Measurements from ENCODE around the gene NPIPA1.
"Not testable (repeated sequence)": the region's sequence is repeated elsewhere in the genome, so short reads cannot be mapped to it uniquely, and the experiment has no call there.

The NPIPA1 gene

GRCh38 chr16:14978908-14979307 lies 41.7 kb downstream of the NPIPA1 start:
- DNase-seq = not testable (repeated sequence)

GRCh38 chr16:14981234-14981633 lies 44.0 kb downstream of the NPIPA1 start:
- DNase-seq = not testable (repeated sequence)

- DNase-seq = not testable (repeated sequence)
Measured at GRCh38 chr16:14982521-14982920, 45.3 kb downstream of the NPIPA1 start.

GRCh38 chr16:14988092-14988491 lies 50.8 kb downstream of the NPIPA1 start:
- not testable (repeated sequence) for DNase-seq

GRCh38 chr16:14988661-14989191 lies 51.5 kb downstream of the NPIPA1 start:
- not testable (repeated sequence) for DNase-seq

- DNase-seq = not testable (repeated sequence)
Measured at GRCh38 chr16:14989291-14990281, 52.3 kb downstream of the NPIPA1 start.

GRCh38 chr16:14993277-14994151 lies 56.3 kb downstream of the NPIPA1 start:
- not testable (repeated sequence) for DNase-seq

- DNase-seq = not testable (repeated sequence)
Measured at GRCh38 chr16:14996702-14997101, 59.5 kb downstream of the NPIPA1 start.

- not testable (repeated sequence) for DNase-seq
Measured at GRCh38 chr16:14998300-14998699, 61.1 kb downstream of the NPIPA1 start.

GRCh38 chr16:14999845-15000244 lies 62.6 kb downstream of the NPIPA1 start:
- not testable (repeated sequence) for DNase-seq

Data from amniotic stem cell (primary cell).